Nephron (organoid): ENCODE measurements around the gene CCDC181.

ENCODE experiments used
- H3K27ac Mint-ChIP-seq, 3 experiments: 2 replicates each; pipeline ENCODE4 v1.8.0; 2020; ENCODE audit warnings: mixed read lengths in 3 of 3, mild to moderate bottlenecking in 2 of 3, moderate library complexity in 1 of 3
- H3K27me3 Mint-ChIP-seq: 2 replicates; pipeline ENCODE4 v1.8.0; 2021; ENCODE audit warnings: low read depth, mild to moderate bottlenecking, moderate library complexity, mixed read lengths
- H3K36me3 Mint-ChIP-seq: 2 replicates; pipeline ENCODE4 v1.8.0; 2020; ENCODE audit warnings: low read depth, mixed read lengths
- H3K4me1 Mint-ChIP-seq: 2 replicates; pipeline ENCODE4 v1.8.0; 2020; ENCODE audit warnings: mixed read lengths
- H3K4me3 Mint-ChIP-seq, 3 experiments: 2 replicates each; pipeline ENCODE4 v1.8.0; 2020; ENCODE audit warnings: mild to moderate bottlenecking in 3 of 3, mixed read lengths in 3 of 3, moderate library complexity in 2 of 3
- H3K9me3 Mint-ChIP-seq: 2 replicates; pipeline ENCODE4 v1.8.0; 2020; ENCODE audit warnings: mixed read lengths
- CTCF ChIP-seq, 3 experiments: fragments of 200-600 bp; sonication (generic); IDR thresholded peaks; one replicate each; pipeline ENCODE4 v1.5.0; 2021; ENCODE audit warnings: antibody characterized with exemption in 3 of 3; ENCODE audit not compliant: unreplicated experiment in 3 of 3

The CCDC181 gene

DNA sequence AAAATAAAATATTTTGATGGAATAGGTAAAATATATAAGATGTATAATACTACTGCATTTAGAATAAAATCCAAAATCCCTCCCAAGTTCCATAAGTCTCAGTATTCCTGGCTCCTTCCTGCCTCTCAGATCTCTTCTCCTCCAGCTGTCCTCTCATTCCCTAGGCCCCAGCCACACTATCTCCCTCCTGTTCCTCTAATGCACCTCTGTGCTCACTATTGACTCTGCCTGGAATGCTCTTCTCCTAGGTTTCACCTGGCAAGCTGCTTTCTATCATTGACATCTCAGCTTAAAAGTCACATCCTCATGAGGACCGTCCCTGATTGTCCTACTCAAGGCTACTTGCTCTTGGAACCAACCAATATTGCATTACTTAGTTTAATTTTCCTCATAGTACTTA, 66.9 kb downstream of the CCDC181 start:
- H3K27me3 Mint-ChIP-seq: no peaks in the 10 kb centered on the region
- H3K9me3 Mint-ChIP-seq: no peaks in the 10 kb centered on the region
- H3K4me1 Mint-ChIP-seq: no peaks in the 10 kb centered on the region
- no peak overlapping the region for H3K4me3 Mint-ChIP-seq
- TF ChIP-seq CTCF (IDR thresholded peaks at IDR 0.05; ENCODE audit: unreplicated experiment in 3 of 3): no peak
- H3K36me3 Mint-ChIP-seq: peaks cover 1% of the 10 kb centered on the region
- H3K27ac Mint-ChIP-seq: no peak overlapping the region

DNA sequence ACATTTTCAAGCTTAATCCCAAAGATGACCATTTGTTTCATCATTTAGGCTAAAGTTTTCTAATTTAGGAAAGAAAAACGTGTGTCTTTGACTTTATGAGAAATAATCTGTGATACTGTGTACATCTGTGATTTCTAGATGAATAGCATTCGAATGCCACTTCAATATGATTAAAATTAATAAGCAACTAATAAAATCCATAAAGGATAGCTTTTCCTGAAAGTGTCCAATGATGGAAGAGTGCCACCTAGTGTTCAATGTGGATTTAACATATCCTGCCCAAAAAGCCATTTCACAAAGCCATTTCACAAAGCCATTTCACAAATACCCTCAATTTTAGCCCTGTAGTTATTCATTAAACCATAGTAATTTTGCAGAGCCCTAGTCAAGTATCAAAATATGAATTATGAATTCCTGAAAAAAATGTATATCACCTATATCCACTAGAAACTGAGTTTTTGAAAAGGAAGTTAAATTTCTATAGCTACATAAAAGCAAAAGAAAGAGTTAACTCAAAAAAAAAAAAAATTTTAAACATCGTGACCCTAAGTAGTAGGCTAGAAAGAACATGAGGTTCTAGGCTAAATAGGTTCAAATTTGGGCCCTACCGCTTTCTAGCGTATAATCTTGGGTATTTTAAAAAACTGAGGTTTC, 78.8 kb downstream of the CCDC181 start:
- Mint-ChIP-seq H3K36me3 (peaks cover 8% of the 10 kb centered on the region), H3K4me1 (no peaks in the 10 kb centered on the region), H3K9me3 (peaks cover 14% of the 10 kb centered on the region), H3K4me3 (no peak overlapping the region), H3K27me3 (no peaks in the 10 kb centered on the region), H3K27ac (peak overlapping the region in 1 of 3 experiments; percentile 16)
- peak; percentile 78 to 85 (median 83) for TF ChIP-seq CTCF (IDR thresholded peaks at IDR 0.05; ENCODE audit: unreplicated experiment in 3 of 3)

GRCh38 chr1:169347688-169348382, 79.4 kb downstream of the CCDC181 start:
- Mint-ChIP-seq H3K4me1 (no peaks in the 10 kb centered on the region), H3K9me3 (peaks cover 8% of the 10 kb centered on the region), H3K4me3 (no peak overlapping the region), H3K27ac (no peak overlapping the region), H3K27me3 (no peaks in the 10 kb centered on the region), H3K36me3 (peaks cover 4% of the 10 kb centered on the region)
- no peak for TF ChIP-seq CTCF (IDR thresholded peaks at IDR 0.05; ENCODE audit: unreplicated experiment in 3 of 3)

DNA sequence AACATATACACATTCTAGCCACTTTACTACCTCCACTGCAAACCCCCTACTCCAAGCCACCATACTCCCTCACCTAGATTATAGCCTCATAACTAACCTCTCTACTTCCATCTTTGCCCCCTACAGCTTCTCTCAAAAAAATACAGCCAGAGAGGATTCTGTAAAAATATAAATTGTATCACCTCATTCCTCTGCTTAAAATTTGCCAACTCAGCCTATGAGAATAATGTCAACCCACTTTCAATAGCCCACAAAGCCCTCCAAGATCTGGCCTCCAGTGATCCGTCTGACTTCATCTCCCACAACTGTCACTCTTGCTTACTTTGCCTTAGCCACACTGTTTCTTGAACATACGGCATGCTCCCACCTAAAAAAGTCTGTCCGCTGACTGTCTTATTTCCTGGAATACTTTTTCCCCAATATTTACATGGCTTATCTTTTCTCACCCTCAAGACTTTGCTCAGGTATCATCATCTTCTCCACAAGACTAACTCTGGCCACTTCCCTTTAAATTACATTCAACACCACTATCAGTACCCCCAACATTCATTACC, 81.2 kb downstream of the CCDC181 start:
- Mint-ChIP-seq H3K4me1 (no peaks in the 10 kb centered on the region), H3K36me3 (no peaks in the 10 kb centered on the region), H3K27me3 (no peaks in the 10 kb centered on the region), H3K4me3 (no peak overlapping the region), H3K9me3 (no peaks in the 10 kb centered on the region), H3K27ac (no peak overlapping the region)
- TF ChIP-seq CTCF (IDR thresholded peaks at IDR 0.05; ENCODE audit: unreplicated experiment in 3 of 3): no peak

DNA sequence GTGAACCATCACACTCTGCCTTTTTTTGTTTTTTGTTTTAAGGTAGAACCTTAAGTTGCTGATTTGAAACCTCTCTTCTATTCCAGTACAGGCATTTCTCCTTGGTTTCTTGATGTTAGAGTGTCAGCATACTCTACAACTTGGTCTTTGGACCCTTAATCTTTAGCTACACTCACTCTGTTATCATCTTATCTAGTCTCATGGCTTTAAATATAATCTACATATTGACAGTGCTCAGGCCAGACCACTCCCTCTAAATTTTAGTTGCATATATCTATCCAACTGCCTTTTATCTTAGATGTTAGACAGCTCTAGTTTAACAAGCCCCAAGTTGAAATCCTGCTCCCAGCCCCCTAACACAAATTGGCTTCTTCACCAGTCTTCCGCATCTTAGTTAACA, 81.8 kb downstream of the CCDC181 start:
- Mint-ChIP-seq H3K27me3 (no peaks in the 10 kb centered on the region), H3K9me3 (peaks cover 6% of the 10 kb centered on the region), H3K4me3 (no peak overlapping the region), H3K36me3 (peaks cover 4% of the 10 kb centered on the region), H3K4me1 (no peaks in the 10 kb centered on the region), H3K27ac (no peak overlapping the region)
- TF ChIP-seq CTCF (IDR thresholded peaks at IDR 0.05; ENCODE audit: unreplicated experiment in 3 of 3): no peak
